HL-60 (cell line): ENCODE data around the gene PTTG1IP.

Experiments
- CTCF ChIP-seq: IDR thresholded peaks from one replicate; pipeline ENCODE4 v1.5.1; 2011; ENCODE audit warnings: low read length, control low read depth, inconsistent platforms; ENCODE audit not compliant: insufficient read depth
- SPI1 ChIP-seq: IDR thresholded peaks from 2 replicates; pipeline ENCODE4 v1.6.1; 2012; ENCODE audit warnings: low read depth, mild to moderate bottlenecking, borderline replicate concordance

DNA sequence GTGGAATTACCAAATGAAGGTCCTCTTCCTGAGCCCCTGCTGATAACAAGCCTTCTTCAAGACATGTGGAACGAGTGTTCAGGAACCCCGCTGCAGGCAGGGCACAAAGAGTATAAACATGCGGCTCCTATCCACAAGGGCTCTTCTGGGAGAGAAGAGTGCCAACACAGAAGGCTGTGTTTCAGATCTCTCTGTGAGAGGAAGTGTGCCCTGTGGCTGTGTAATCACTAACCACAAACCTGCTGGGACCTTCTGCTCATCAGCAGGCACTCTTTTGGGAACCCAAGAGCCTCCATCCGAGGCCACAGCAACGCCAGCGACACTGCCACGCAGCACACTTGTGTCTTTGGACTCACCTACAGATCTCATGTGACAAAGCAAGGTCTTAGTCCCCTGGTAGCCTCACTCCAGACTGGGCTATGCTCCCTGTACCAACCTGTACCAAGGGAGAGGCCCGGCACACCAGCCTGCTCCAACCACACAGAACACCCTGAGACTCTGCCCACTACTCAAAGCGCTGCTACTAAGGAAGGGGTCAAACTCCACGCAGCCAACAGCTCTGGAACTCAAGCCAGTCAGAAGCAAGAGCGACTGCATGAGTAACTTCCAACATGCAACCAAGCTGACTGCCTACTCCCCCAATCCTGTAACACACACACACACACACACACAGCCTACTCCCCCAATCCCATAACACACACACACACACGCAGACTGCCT, 7.8 kb downstream of the PTTG1IP start:
- TF ChIP-seq CTCF (no peak), SPI1 (peak; percentile 98)
